Aorta (tissue), 5 donors: ENCODE results near the gene CDK9. TPM values are rescaled to one million over a fixed set of nuclear protein-coding genes. Genes with fewer than 3 reads are reported as not detected.

ENCODE experiments used
- ATAC-seq: fragments of 200-7000 bp; cut with Tn5 transposase; one replicate; pipeline ENCODE4 v1.9.1; 2022; ENCODE audit warnings: moderate library complexity; ENCODE audit not compliant: low FRiP score
- DNase-seq, 2 donors: peaks; one replicate each; pipeline ENCODE4 v3.0.0-alpha.2; 2020
- H3K27ac ChIP-seq, 2 donors: one replicate each; pipeline ENCODE4 v1.5.1; 2013; ENCODE audit warnings: low read length in 2 of 2, mild to moderate bottlenecking in 2 of 2, moderate library complexity in 2 of 2, control low read depth in 1 of 2, inconsistent platforms in 1 of 2, low read depth in 1 of 2
- H3K27me3 ChIP-seq, 2 donors: one replicate each; pipeline ENCODE4 v1.6.1; 2013; ENCODE audit warnings: control low read depth in 1 of 2, low read length in 1 of 2, mild to moderate bottlenecking in 1 of 2, moderate library complexity in 1 of 2; ENCODE audit not compliant: insufficient read depth in 2 of 2, control insufficient read depth in 1 of 2
- H3K36me3 ChIP-seq, 2 donors: one replicate each; pipeline ENCODE4 v1.6.1; 2013; ENCODE audit warnings: control low read depth in 1 of 2, low read length in 1 of 2, mild to moderate bottlenecking in 1 of 2; ENCODE audit not compliant: insufficient read depth in 2 of 2, control insufficient read depth in 1 of 2
- H3K4me1 ChIP-seq, 2 donors: one replicate each; pipeline ENCODE4 v1.6.1; 2013; ENCODE audit warnings: low read length in 2 of 2, control low read depth in 1 of 2, mild to moderate bottlenecking in 1 of 2, moderate library complexity in 1 of 2; ENCODE audit not compliant: insufficient read depth in 2 of 2, control insufficient read depth in 1 of 2
- H3K4me3 ChIP-seq, 2 donors: one replicate each; pipeline ENCODE4 v1.5.1; 2013; ENCODE audit warnings: low read length in 2 of 2, control low read depth in 1 of 2, mild to moderate bottlenecking in 1 of 2
- H3K9me3 ChIP-seq: one replicate; pipeline ENCODE4 v1.6.1; 2013; ENCODE audit warnings: mild to moderate bottlenecking, low read length; ENCODE audit not compliant: control insufficient read depth
- WGBS, 2 donors: extraction: QIAGEN DNeasy Blood & Tissue Kit; methylation state at CpG; one replicate each; pipeline ENCODE4 v1.1.7; 2013; 5-methylcytosine and 5-hydroxymethylcytosine counted together
- intact Hi-C, 2 donors: fragments of 100-400 bp; cut with DNase I; formaldehyde crosslinking; loops; one replicate each; pipeline versions ENCODE4 v1.14.2 to v1.15.0; 2022
- polyA plus RNA-seq, 2 donors: library from polyadenylated mRNA; stranded (reverse); fragments of 200-250 nt; gene quantifications; one replicate each; pipeline ENCODE4 v1.2.3, GENCODE V29; 2013
- total RNA-seq, 2 donors: library from RNA; stranded (reverse); fragmentation: NEBNext Ultra II Directional; extraction: Animal tissue kit (Norgen Biotek cat#: 25700); gene quantifications; one replicate each; pipeline ENCODE4 v1.2.1, GENCODE V29; 2021
- donor health status: healthy with polysubstance abuse.
- donor health status: Bipolar disorder and iron deficiency.
- donor health status: DM: no; HTN: no; CAD: no.
- donor health status: DM: no; HTN: no; CAD: no.
- donor health status: DM: yes; HTN: yes; CAD: no.

The CDK9 gene
- total and polyA plus RNA-seq, 4 donors, result 29.3 to 131 (median 109) TPM

DNA sequence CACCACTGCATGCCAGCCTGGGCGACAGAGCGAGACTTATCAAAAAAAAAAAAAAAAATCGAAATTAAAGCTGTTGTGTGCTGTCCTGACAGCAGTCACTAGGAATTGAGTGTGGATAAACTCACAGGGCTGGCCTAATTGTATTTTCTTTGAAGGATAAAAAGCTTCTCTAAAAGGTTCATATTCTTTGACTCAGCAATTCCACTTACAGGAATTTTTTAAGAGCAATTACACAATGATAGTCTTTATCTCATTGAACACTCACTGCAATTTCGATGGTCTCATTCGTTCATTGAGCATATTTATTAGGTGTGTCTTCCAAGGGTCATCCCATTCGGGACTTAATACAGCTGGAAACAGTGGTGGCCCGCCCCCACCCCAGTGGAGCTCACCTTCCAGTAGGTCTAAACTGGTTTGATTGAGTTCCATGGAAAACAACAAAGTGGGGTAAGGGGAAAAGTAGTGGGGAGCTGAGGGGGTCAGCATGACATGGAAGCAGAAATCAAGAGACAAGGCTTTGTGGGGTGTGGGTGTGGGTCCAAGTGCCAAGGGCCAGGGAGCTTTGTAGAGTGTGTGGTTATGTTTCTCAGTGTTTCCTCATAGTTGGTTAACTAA, 6.7 kb downstream of the CDK9 start:
- WGBS, 2 donors, result 83 to 85% methylated on average over 7 of the region's 7 CpGs
- ATAC-seq (no peak), DNase-seq (no peak)
- Histone ChIP-seq H3K4me3 (no peak overlapping the region), H3K9me3 (no peaks in the 10 kb centered on the region), H3K4me1 (no peaks in the 10 kb centered on the region), H3K27ac (no peak overlapping the region), H3K36me3 (peaks cover 3 to 8% of the 10 kb centered on the region in 2 donors), H3K27me3 (no peaks in the 10 kb centered on the region)
- intact Hi-C loops, result no loop called here

DNA sequence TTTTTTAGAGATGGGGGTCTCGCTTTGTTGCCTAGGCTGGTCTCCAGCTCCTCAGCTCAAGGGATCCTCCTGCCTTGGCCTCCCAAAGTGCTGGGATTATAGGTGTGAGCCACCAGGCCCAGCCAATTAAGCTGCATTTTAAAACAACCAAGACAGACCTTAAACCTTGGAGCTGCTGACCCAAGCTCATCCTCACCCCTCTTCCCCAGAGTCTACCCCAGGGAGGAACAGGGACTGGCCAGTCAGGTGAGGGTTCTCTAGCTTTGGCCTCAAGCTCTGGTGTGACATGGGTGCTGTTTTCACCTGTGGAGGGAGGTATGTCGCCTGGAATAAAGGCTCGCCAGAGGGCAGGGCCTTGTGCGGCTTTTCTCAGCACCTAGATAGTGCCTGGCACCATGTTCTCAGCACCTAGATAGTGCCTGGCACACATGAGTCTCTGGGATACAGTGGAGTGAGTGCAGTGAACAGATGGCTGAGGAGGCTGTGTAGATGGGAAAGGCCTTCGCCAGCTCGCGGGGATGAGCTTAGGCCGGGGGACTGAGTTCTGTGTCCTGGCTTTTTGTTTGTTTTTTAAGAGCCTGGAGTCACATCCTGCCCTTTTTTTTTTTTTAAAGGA, 7.4 kb downstream of the CDK9 start:
- 37 to 54% methylated on average over 8 of the region's 8 CpGs for WGBS, 2 donors
- Histone ChIP-seq H3K4me1 (no peaks in the 10 kb centered on the region), H3K27ac (peak overlapping the region in 1 of 2 donors; percentile 4), H3K36me3 (peaks cover 0 to 4% of the 10 kb centered on the region in 2 donors), H3K4me3 (no peak overlapping the region), H3K27me3 (no peaks in the 10 kb centered on the region), H3K9me3 (no peaks in the 10 kb centered on the region)
- intact Hi-C loops, result no loop called here
- ATAC-seq (no peak), DNase-seq (no peak)

DNA sequence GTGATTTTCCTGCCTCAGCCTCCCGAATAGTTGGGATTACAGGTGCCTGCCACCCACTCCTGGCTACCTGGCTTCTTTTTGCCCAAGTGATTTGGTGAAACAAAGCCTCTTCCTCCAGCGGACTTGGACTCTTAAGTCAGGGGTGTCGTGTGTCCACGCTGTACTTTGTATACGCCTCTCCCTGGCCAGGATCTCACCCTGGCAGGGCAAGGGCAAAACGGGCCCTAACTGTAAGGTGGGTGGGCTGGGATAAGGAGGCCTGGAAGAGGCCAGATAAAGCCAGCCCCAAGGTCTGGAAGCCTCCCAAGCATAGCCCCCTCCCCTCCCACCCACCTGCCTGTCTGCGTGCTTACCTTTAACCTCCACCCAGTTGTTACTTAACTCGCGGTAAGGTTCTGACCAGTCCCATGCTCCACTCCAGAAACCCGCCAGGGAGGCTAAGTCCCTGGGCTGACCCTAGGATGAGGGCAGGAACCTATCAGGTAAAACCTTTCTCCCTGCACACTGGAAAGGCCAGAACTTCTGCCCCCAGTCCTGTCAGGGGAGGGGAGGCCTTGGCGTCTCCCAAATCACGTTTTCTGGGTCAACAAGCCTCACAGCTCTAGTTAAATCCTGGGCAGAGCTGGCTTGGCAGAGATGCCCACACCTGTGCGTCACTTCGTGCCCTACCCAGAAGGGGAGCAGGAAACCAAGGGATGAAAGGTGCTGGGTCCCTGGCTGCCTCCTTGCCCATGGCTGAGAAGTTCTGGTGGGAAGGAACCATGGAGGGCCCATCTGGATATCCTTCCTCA, 8.4 kb downstream of the CDK9 start:
- WGBS, 2 donors, result 49 to 61% methylated on average over 14 of the region's 14 CpGs
- H3K27ac ChIP-seq, result no peak overlapping the region
- no peak for ATAC-seq
- intact Hi-C loops, result no loop called here
- no peak for DNase-seq
- no peaks in the 10 kb centered on the region for H3K27me3 ChIP-seq
- peaks cover 0 to 1% of the 10 kb centered on the region in 2 donors for H3K36me3 ChIP-seq
- no peaks in the 10 kb centered on the region for H3K4me1 ChIP-seq
- no peak overlapping the region for H3K4me3 ChIP-seq
- no peaks in the 10 kb centered on the region for H3K9me3 ChIP-seq

DNA sequence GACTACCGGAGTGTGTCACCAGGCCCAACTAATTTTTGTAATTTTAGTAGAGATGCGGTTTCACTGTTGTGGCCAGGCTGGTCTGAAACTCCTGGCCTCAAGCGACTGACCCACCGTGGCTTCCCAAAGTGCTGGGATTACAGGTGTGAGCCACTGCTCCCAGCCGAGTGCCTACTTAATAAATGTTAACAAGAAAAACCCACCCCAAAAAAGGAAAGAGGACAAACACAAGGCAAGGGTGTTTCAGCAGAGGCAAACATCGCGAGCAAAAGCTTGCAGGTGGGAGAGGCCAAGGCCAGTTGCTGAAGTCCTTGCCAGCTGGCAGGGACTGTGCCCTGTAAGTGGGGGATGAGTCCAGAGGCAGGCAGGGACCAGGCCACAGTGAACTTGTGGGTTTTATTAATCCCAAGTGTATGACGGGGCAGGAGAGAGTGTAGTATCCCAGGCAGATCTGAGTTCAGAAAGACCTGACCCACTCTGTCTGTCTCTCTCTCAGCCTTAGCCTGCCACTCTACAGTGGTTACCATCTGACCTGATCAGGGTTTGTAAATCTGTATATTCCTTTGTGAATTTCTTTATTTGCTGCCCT, 10.5 kb downstream of the CDK9 start:
- WGBS, 2 donors, result 45 to 46% methylated on average over 8 of the region's 8 CpGs
- no peak overlapping the region for H3K4me3 ChIP-seq
- H3K36me3 ChIP-seq, result no peaks in the 10 kb centered on the region
- intact Hi-C loops, result no loop called here
- H3K27me3 ChIP-seq, result no peaks in the 10 kb centered on the region
- H3K9me3 ChIP-seq, result no peaks in the 10 kb centered on the region
- peak; percentile 24 for ATAC-seq
- peak in 1 of 2 donors; percentile 59 for DNase-seq
- H3K4me1 ChIP-seq, result no peaks in the 10 kb centered on the region
- H3K27ac ChIP-seq, result no peak overlapping the region

DNA sequence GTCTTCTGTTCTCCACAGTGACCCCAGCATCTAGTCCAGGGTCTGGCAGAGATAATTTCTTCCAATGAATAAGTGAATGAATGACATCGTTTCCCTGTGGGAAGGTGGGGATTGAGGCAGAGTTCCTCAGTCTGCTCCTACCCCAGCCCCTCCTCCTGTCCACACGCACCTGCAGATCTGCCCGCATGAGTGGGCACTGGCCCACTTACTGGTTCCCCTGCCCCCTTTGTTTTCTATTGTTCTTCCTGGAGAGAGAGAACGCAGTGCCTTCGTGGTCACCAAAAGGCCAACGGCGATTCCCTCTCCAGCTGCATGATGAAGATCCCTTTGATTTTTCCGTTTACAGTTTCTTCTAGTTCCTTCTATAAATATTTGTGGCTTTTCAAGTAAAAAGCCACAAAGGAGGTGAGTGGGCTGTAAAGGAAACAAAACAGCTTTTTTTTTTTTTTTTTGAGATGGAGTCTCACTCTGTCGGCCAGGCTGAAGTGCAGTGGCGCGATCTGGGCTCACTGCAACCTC, 11.1 kb downstream of the CDK9 start:
- Histone ChIP-seq H3K27ac (no peak overlapping the region), H3K4me1 (no peaks in the 10 kb centered on the region), H3K36me3 (no peaks in the 10 kb centered on the region), H3K4me3 (no peak overlapping the region), H3K27me3 (no peaks in the 10 kb centered on the region), H3K9me3 (no peaks in the 10 kb centered on the region)
- no peak for ATAC-seq
- intact Hi-C loops, result no loop called here
- WGBS, 2 donors, result 62 to 70% methylated on average over 11 of the region's 11 CpGs
- DNase-seq, result no peak

DNA sequence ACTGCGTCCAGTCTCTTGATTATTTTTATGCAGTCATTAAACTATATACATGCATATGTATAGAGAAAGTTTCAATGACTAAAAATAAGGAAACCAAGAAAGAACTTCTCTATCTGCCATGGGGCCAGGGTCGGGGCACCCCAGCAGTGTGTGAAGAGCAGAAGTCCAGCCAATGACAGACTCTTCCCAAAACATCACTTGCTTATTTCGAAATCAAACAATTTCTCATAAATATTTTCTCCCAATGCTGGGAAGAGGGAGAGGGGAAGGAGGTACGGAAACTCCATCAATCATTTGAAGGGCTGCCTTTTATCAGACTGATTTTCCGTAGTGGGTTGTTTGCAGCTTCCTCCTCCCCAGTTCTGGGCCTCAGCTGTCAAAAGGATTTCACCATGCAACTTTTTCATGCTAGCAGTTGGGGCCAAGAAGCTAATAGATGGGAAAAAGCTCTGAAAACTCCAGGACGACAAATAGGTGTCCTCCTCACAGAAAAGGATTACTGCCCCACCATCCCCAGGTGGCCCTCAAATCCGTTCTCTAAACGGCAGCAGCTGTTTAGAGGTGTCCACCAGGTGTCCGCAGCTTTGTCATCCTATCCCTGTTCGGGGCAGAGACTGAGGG, 16.2 kb downstream of the CDK9 start:
- H3K36me3 ChIP-seq, result peaks cover 0 to 1% of the 10 kb centered on the region in 2 donors
- ATAC-seq, result peak; percentile 40
- peak in 1 of 2 donors; percentile 63 for DNase-seq
- WGBS, 2 donors, result 26 to 28% methylated on average over 10 of the region's 10 CpGs
- H3K4me1 ChIP-seq, result no peaks in the 10 kb centered on the region
- no peaks in the 10 kb centered on the region for H3K9me3 ChIP-seq
- peak overlapping the region in 1 of 2 donors; percentile 86 for H3K27ac ChIP-seq
- intact Hi-C loops, result loop anchor here (5.0 to 10.0 kb wide), 2 partner anchors 65 to 73 kb away; partner anchors contain the start of gene AK1 (in 1 of the 2)
- no peak overlapping the region for H3K4me3 ChIP-seq
- no peaks in the 10 kb centered on the region for H3K27me3 ChIP-seq

DNA sequence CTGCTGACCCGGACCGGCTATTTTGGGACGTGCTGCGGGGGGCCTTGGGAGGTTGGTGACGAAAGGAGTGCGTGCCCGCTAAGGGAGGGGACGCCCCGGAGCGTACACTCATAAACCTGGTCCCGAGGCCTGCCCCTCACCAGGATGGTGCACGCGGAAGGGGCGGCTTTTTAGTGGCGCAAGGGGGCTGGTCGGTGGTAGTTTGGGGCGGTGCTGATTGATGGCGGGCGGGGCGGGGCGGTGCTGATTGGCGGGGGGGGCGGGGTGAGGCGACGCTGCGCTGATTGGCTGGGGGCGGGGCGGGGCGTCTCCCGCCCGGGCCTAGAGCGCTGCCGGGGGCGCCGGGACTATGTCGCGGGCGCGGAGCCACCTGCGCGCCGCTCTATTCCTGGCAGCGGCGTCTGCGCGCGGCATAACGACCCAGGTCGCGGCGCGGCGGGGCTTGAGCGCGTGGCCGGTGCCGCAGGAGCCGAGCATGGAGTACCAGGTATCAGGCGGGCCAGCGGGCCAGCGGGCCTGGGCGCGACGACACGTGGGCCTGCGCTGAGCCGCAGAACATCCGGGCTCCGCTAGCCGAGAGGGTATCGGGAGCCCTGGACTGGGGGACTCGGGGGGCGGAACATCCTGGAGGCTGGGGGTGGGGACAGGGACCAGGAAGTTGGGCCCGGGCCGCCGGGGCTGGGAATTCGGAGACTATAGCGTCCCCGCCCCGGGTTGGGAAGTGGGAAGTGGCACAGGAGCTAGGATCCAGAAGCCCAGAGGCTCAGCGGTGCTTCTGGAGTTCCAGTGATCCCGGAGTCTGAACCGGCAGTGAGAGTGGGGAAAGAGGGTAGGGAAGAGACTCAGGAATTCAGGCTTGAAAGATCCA, 17.0 kb downstream of the CDK9 start, which contains the start of gene FPGS:
FPGS (plus strand) TSS at position 307 of the 868 bp plus-strand sequence; CDS start at position 350, 43 bp downstream.
- Histone ChIP-seq H3K4me1 (no peaks in the 10 kb centered on the region), H3K36me3 (peaks cover 0 to 1% of the 10 kb centered on the region in 2 donors), H3K27me3 (no peaks in the 10 kb centered on the region), H3K9me3 (no peaks in the 10 kb centered on the region), H3K4me3 (peak within 1 kb of the TSS; percentile 50 to 71), H3K27ac (peak within 1 kb of the TSS; percentile 81 to 87)
- peak; percentile 94 for ATAC-seq
- intact Hi-C loops, result loop anchor here (5.0 to 10.0 kb wide), 2 partner anchors 64 to 72 kb away; partner anchors contain the start of gene AK1 (in 1 of the 2)
- DNase-seq, result peak; percentile 95 to 96
- WGBS, 2 donors, result 0 to 1% methylated on average over 61 to 83 of the region's 83 CpGs
